ENCODE measurements around the gene ACYP2.

ACYP2 gene

GRCh38 chr2:54325148-54325547 is 209.7 kb downstream of the ACYP2 start:
- no peak for DNase-seq (ENCODE audit: low spot score)

- no peak for DNase-seq (ENCODE audit: low spot score)
Observed at GRCh38 chr2:54329482-54330161, 214.2 kb downstream of the ACYP2 start.

DNA sequence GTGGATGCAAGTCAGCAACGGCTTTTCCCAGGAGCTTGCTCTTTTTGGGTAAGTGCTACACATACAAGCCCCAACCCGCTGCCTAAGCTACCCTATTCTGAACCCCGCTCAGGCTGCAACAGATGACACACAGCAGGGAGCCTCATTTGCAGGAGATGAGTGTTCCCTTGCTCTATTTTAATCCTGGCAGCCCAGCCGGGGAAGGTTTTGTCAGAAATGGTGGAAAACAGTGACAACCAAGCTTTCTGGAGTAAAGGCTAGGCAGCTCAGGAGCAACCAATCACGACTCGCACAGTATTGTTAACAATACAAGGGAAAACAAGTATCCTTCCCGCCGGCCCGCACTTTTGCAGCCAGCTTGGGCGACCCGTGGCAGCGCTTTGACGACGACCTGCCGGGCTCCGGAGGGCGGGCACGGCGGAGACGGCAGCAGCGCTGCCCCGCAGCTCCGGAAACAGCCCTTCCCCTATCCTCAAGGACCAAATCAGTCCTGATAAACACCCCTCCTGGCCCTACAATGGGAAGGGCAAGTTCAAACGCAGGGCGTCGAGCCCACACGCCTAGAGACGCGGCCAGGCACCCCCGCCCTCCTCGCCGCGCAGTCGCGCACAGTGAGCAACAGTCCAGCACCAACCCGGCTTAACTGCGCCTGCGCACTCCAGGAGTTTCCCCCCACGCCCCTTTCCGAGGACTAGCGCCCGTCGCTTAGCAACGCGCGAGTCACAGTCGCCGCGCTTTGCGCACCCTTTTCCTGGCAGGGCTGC is 214.9 kb downstream of the ACYP2 start:
- peak; percentile 95 for DNase-seq (ENCODE audit: low spot score)

GRCh38 chr2:54330926-54331835 is 215.8 kb downstream of the ACYP2 start:
- DNase-seq (ENCODE audit: low spot score) = no peak

DNA sequence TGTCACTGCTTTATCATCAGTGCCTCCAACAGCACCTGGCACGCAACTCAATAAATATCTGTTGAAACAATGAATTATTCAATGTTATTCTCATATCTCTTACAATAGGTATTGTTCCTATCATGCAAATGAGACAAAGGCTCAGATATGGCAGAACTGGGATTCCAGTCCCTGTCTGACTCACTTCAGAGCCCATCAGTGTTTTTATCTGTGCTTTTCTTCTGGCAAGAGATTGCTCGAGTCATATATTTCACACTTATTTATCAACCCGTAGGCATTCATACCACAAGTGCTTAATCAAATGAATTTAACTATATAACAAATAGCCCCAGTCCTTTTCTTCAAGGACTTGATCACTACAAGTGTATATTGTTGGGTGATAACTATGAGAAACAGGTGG is 217.0 kb downstream of the ACYP2 start:
- DNase-seq (ENCODE audit: low spot score) = no peak

DNA sequence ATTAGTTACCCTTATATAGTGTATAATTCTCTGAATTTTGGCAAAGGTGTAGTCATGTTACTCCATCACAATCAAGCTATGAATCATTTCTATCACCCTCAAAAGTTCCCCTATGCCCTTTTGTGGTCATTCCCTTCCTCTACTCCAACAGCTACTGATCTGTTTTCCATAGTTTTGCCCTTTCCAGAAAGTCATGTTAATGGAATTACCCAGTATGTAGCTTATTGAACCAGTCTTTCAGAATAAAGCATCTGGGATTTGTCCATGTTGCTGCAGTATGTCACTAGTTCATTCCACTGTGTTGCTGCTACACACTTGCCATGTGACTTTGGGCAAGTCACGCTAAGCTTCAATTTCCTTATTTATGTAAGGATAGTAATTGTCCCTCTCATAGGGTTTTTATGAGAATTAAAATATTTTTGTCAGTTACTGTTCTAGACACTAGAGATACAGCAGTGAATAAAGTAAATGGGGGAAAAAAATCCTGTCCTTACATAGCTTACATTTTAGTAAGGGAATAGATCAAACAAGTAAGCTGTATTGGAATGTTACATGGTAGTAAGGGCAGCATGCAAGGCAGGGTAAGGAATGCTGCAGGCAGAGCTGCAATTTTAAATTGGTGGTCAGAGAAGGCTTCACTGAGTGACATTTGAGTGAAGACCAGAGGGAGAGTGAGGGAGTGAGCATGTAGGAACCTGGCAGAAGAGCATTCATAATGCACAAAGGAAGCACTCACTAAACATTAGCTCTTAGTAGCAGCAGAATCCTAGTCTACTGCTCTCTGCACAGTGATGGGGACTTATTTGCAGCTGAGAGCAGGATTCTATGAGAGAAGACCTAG is 220.9 kb downstream of the ACYP2 start:
- no peak for DNase-seq (ENCODE audit: low spot score)

- DNase-seq (ENCODE audit: low spot score) = no peak
Observed at GRCh38 chr2:54336977-54337255, 221.5 kb downstream of the ACYP2 start.

DNA sequence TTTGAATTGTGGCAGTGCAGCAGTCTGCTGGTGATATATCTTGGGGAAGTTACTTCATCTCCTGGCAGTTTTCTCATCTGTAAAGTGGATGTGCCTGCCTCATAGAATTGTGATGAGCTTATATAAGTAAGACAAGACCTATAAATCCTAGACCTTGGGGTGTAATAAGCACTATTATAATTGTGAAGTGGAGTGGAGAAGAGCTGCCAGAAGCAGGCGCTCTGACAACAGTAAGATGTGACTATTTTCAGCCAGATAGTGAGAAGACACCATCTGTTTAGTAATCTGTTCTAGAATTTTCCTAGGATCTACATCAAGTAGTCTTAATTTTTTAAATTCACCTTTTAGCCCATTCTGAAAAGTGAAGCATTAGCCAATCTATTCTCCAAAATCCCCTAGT is 226.2 kb downstream of the ACYP2 start:
- DNase-seq (ENCODE audit: low spot score) = no peak

DNA sequence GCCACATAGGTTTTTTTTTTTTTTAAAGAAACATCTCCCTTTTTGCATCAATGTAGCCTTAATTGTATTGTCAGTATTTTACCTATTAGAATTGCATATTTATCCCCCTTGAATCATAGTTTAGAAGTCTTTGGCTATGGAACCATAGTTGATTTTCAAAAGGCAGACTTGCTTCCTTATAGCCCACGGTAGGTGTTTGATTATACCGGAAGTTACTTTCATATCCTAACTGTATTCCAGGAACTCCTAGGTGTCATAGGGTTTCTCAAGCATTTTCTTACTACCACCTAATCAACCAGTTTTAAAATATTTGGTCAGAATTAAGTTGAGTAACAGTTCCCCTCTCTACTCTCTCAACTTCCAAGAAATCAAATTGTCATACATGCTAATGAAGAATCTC is 227.2 kb downstream of the ACYP2 start:
- no peak for DNase-seq (ENCODE audit: low spot score)

DNA sequence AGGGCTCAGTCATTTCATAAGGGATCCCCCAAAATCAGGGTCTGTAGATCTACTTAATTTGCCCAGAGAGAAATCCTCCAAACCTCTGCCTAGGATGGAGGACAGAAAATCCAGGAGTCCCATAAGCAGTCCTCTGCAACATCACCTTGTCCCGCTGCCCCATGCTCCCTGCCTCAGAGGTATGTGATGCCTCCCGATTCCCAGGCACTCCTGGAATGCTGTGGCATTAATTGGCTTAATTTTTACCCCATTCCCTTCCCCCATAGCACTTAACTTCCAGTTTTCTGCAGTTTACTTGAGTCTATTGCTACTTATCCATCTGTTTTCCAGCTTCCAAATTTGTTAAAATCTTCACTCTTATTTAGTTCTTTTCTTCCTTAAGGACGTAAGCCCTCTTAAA is 232.2 kb downstream of the ACYP2 start:
- DNase-seq (ENCODE audit: low spot score) = no peak

GRCh38 chr2:54348646-54349045 is 233.2 kb downstream of the ACYP2 start:
- no peak for DNase-seq (ENCODE audit: low spot score)

DNA sequence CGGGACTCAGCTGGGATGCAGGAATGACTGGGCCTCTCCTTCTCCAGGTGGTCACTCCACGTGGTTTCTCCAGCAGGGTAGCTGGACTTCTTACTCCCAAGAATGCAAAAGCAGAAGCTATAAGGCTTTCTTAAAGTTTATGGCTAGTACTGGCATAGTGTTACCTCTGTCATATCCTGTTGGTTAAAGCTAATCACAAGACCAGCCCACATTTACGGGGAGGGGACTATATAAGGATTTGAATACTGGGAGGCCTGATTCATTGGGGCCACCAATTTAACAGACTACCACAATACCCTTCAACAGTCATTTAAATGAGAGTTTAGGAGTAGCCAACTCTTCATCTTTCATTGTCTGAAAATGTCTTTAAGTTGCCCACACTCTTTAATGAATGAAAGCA is 235.0 kb downstream of the ACYP2 start:
- DNase-seq (ENCODE audit: low spot score) = no peak

- DNase-seq (ENCODE audit: low spot score) = no peak
Observed at GRCh38 chr2:54353216-54353615, 237.8 kb downstream of the ACYP2 start.

Data from ecto neural progenitor cell (in vitro differentiated cells).